ENCODE results near the gene RAP1GDS1. TPM values are rescaled to one million over a fixed set of nuclear protein-coding genes. Genes with fewer than 3 reads are reported as not detected.

Gene RAP1GDS1
- total RNA-seq, 1 donor from 2014 or later = 64.5 TPM

DNA sequence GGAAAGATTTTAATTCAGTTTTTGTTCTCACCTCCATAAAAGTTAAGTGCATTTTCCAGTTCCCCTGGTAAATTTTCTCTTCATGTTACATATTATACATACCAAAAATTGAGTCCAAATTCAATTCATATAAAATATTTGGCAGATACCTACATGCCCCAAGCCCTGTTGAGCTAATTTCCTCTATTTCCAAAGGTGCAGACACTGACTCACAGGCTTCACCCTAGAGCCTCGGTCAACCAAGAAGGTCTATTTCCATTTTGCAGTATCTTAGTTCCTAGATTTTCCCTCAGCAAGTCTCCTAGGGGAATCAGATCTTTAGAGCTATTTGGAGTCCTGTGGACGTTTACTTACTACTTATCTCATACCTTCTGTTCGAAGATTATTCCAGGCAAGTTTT lies 222.8 kb downstream of the RAP1GDS1 start:
- peaks cover 65% of the 10 kb centered on the region for H3K79me2 ChIP-seq (ENCODE audit: insufficient read depth, low read length)
- H3K36me3 Mint-ChIP-seq (ENCODE audit: low read depth, unreplicated experiment) = peaks cover 17% of the 10 kb centered on the region
- H3K27ac Mint-ChIP-seq (ENCODE audit: unreplicated experiment) = no peak overlapping the region
- peak; percentile 66 for DNase-seq (ENCODE audit: low read depth)
- H3K9me3 Mint-ChIP-seq (ENCODE audit: unreplicated experiment) = peaks cover 3% of the 10 kb centered on the region
- H3K9me3 ChIP-seq (ENCODE audit: insufficient read depth, low read depth, low read length) = no peaks in the 10 kb centered on the region
- H3K4me2 ChIP-seq (ENCODE audit: low read length) = peak overlapping the region; percentile 79
- H3K27ac ChIP-seq (ENCODE audit: low read depth, low read length) = peak overlapping the region; percentile 94
- peaks cover 36% of the 10 kb centered on the region for H3K4me1 ChIP-seq (ENCODE audit: insufficient read depth, low read length)
- no peak overlapping the region for H2AFZ ChIP-seq (ENCODE audit: low read depth, low read length)
- H4K20me1 ChIP-seq (ENCODE audit: insufficient read depth, low read length) = no peaks in the 10 kb centered on the region
- peak overlapping the region; percentile 70 for H3K9ac ChIP-seq (ENCODE audit: low read length)
- TF ChIP-seq EZH2 (IDR thresholded peaks at IDR 0.05; ENCODE audit: insufficient read depth, low read length) (no peak), CTCF (IDR thresholded peaks at IDR 0.05; ENCODE audit: insufficient read depth, low read depth, low read length) (no peak)
- H3K4me1 Mint-ChIP-seq (ENCODE audit: low read depth, unreplicated experiment) = peaks cover 43% of the 10 kb centered on the region
- H3K36me3 ChIP-seq (ENCODE audit: insufficient read depth, low read length) = no peaks in the 10 kb centered on the region
- no peak overlapping the region for H3K4me3 Mint-ChIP-seq (ENCODE audit: unreplicated experiment)
- no peaks in the 10 kb centered on the region for H3K27me3 ChIP-seq (ENCODE audit: insufficient read depth, low read length)
- H3K27me3 Mint-ChIP-seq (ENCODE audit: low read depth, unreplicated experiment) = no peaks in the 10 kb centered on the region
- no peak overlapping the region for H3K4me3 ChIP-seq (ENCODE audit: insufficient read depth, low read depth, low read length)
- FAIRE-seq = peak; percentile 50

DNA sequence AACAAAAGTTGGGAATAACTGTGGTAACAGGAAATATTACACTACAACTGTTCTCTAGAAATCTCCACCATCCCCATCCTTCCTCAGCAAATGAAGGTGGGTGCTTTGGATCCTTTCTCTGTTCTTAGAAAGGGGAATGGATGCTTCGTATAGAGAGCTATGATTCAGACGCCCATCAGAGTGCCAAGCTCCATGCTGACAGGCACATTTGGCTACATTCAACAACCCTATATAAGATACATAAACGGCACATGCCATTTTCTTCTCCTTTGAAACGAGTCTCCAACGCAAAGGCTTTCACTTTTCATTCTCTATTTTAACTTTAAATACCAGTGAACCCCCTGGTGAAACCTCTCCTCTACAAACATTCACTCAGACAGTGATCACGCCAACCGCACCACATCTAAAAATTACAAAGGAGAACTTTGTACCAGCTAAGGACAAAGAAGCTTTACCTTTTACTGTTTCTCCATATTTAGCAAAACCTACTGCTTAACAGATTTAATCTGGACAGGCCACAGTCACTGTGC lies 224.7 kb downstream of the RAP1GDS1 start:
- no peak overlapping the region for H3K4me3 Mint-ChIP-seq (ENCODE audit: unreplicated experiment)
- Histone ChIP-seq H3K9ac (ENCODE audit: low read length) (no peak overlapping the region), H4K20me1 (ENCODE audit: insufficient read depth, low read length) (no peaks in the 10 kb centered on the region), H3K27me3 (ENCODE audit: insufficient read depth, low read length) (no peaks in the 10 kb centered on the region), H3K79me2 (ENCODE audit: insufficient read depth, low read length) (peaks cover 72% of the 10 kb centered on the region), H3K4me3 (ENCODE audit: insufficient read depth, low read depth, low read length) (no peak overlapping the region), H3K36me3 (ENCODE audit: insufficient read depth, low read length) (no peaks in the 10 kb centered on the region), H3K9me3 (ENCODE audit: insufficient read depth, low read depth, low read length) (no peaks in the 10 kb centered on the region), H2AFZ (ENCODE audit: low read depth, low read length) (no peak overlapping the region), H3K4me1 (ENCODE audit: insufficient read depth, low read length) (peaks cover 32% of the 10 kb centered on the region), H3K4me2 (ENCODE audit: low read length) (no peak overlapping the region), H3K27ac (ENCODE audit: low read depth, low read length) (no peak overlapping the region)
- no peak for FAIRE-seq
- H3K27ac Mint-ChIP-seq (ENCODE audit: unreplicated experiment) = no peak overlapping the region
- peaks cover 42% of the 10 kb centered on the region for H3K4me1 Mint-ChIP-seq (ENCODE audit: low read depth, unreplicated experiment)
- H3K9me3 Mint-ChIP-seq (ENCODE audit: unreplicated experiment) = peaks cover 3% of the 10 kb centered on the region
- H3K27me3 Mint-ChIP-seq (ENCODE audit: low read depth, unreplicated experiment) = no peaks in the 10 kb centered on the region
- TF ChIP-seq EZH2 (IDR thresholded peaks at IDR 0.05; ENCODE audit: insufficient read depth, low read length) (no peak), CTCF (IDR thresholded peaks at IDR 0.05; ENCODE audit: insufficient read depth, low read depth, low read length) (no peak)
- peaks cover 18% of the 10 kb centered on the region for H3K36me3 Mint-ChIP-seq (ENCODE audit: low read depth, unreplicated experiment)
- no peak for DNase-seq (ENCODE audit: low read depth)

GRCh38 chr4:98490251-98490650 lies 229.1 kb downstream of the RAP1GDS1 start:
- H3K4me2 ChIP-seq (ENCODE audit: low read length) = no peak overlapping the region
- peaks cover 15% of the 10 kb centered on the region for H3K36me3 Mint-ChIP-seq (ENCODE audit: low read depth, unreplicated experiment)
- H2AFZ ChIP-seq (ENCODE audit: low read depth, low read length) = no peak overlapping the region
- peaks cover 85% of the 10 kb centered on the region for H3K79me2 ChIP-seq (ENCODE audit: insufficient read depth, low read length)
- TF ChIP-seq EZH2 (IDR thresholded peaks at IDR 0.05; ENCODE audit: insufficient read depth, low read length) (no peak), CTCF (IDR thresholded peaks at IDR 0.05; ENCODE audit: insufficient read depth, low read depth, low read length) (no peak)
- no peaks in the 10 kb centered on the region for H3K27me3 Mint-ChIP-seq (ENCODE audit: low read depth, unreplicated experiment)
- peaks cover 41% of the 10 kb centered on the region for H3K4me1 Mint-ChIP-seq (ENCODE audit: low read depth, unreplicated experiment)
- no peaks in the 10 kb centered on the region for H4K20me1 ChIP-seq (ENCODE audit: insufficient read depth, low read length)
- no peak for DNase-seq (ENCODE audit: low read depth)
- H3K27ac ChIP-seq (ENCODE audit: low read depth, low read length) = no peak overlapping the region
- H3K9me3 Mint-ChIP-seq (ENCODE audit: unreplicated experiment) = peaks cover 1% of the 10 kb centered on the region
- peak overlapping the region; percentile 62 for H3K27ac Mint-ChIP-seq (ENCODE audit: unreplicated experiment)
- H3K27me3 ChIP-seq (ENCODE audit: insufficient read depth, low read length) = no peaks in the 10 kb centered on the region
- H3K36me3 ChIP-seq (ENCODE audit: insufficient read depth, low read length) = no peaks in the 10 kb centered on the region
- no peaks in the 10 kb centered on the region for H3K9me3 ChIP-seq (ENCODE audit: insufficient read depth, low read depth, low read length)
- no peak overlapping the region for H3K9ac ChIP-seq (ENCODE audit: low read length)
- H3K4me3 ChIP-seq (ENCODE audit: insufficient read depth, low read depth, low read length) = no peak overlapping the region
- peaks cover 21% of the 10 kb centered on the region for H3K4me1 ChIP-seq (ENCODE audit: insufficient read depth, low read length)
- FAIRE-seq = no peak
- H3K4me3 Mint-ChIP-seq (ENCODE audit: unreplicated experiment) = no peak overlapping the region

Measured in astrocyte (in vitro differentiated cells and primary cell).